ENCODE results near the gene IGFBP1. TPM values are rescaled to one million over a fixed set of nuclear protein-coding genes. Genes with fewer than 3 reads are reported as not detected.
"Not testable (repeated sequence)": the region's sequence is repeated elsewhere in the genome, so short reads cannot be mapped to it uniquely, and the experiment has no call there.

The IGFBP1 gene
- total RNA-seq, 1 donor from 2014 or later: 16.5 TPM

DNA sequence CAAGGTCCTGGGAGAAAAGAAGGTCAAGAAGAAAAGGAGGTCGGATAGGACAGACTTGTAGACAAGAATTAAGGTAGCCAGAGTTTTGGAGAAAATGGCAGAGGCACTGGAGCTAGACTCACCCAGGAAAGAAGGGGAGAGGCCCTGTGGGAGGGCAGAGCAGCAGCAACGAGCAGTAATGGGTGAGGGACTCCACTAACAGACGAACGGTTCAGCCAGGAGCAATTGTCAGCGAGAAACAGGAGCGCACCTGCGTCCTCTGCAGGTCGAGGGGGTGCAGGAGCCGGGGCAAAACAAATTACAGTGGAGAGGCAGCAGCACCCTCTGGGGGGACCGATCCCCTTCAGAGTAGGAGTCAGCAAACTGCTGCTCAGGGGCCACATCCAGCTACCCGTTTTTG lies 51.3 kb downstream of the IGFBP1 start:
- TF ChIP-seq, protein P1, sequence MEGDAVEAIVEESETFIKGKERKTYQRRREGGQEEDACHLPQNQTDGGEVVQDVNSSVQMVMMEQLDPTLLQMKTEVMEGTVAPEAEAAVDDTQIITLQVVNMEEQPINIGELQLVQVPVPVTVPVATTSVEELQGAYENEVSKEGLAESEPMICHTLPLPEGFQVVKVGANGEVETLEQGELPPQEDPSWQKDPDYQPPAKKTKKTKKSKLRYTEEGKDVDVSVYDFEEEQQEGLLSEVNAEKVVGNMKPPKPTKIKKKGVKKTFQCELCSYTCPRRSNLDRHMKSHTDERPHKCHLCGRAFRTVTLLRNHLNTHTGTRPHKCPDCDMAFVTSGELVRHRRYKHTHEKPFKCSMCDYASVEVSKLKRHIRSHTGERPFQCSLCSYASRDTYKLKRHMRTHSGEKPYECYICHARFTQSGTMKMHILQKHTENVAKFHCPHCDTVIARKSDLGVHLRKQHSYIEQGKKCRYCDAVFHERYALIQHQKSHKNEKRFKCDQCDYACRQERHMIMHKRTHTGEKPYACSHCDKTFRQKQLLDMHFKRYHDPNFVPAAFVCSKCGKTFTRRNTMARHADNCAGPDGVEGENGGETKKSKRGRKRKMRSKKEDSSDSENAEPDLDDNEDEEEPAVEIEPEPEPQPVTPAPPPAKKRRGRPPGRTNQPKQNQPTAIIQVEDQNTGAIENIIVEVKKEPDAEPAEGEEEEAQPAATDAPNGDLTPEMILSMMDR (conservative IDR thresholded peaks at IDR 0.05; ENCODE audit: low read depth, low read length): no peak
- no peak for DNase-seq (ENCODE audit: low read depth)
- H3K4me3 ChIP-seq (ENCODE audit: low read depth, low read length): no peak overlapping the region

DNA sequence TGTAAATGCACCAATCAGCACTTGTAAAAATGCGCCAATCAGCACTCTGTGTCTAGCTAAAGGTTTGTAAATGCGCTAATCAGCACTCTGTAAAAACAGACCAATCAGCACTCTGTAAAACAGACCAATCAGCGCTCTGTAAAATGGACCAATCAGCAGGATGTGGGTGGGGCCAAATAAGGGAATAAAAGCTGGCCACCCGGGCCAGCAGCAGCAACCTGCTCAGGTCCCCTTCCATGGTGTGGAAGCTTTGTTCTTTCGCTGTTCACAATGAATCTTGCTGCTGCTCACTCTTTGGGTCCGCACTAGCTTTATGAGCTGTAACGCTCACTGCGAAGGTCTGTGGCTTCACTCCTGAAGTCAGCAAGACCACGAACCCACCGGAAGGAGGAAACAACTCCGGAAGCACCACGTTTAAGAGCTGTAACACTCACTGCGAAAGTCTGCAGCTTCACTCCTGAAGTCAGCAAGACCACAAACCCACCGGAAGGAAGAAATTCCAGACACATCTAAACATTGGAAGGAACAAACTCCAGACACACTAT lies 52.0 kb downstream of the IGFBP1 start:
- DNase-seq (ENCODE audit: low read depth); H3K4me3 ChIP-seq (ENCODE audit: low read depth, low read length): not testable (repeated sequence)

DNA sequence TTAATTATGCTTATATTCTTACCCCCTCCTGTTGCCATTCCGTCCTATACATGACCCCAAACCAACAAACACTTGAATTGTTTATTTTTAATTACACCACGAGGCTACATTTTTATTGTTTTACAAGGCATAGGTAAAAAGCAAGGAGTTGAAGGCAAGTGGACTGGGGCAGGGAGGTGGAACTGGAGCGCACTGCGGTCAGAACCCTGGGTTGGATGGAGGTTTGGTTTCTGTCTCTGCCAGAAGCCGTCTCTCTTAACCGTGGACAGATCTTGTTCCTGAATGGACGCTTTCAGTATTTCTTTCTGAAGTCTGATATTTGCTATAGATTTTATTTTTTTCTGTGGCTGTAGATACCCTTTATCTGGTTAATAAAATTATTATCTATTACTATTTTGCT lies 52.7 kb downstream of the IGFBP1 start:
- DNase-seq (ENCODE audit: low read depth): no peak
- TF ChIP-seq, protein P1 (conservative IDR thresholded peaks at IDR 0.05; ENCODE audit: low read depth, low read length): no peak
- H3K4me3 ChIP-seq (ENCODE audit: low read depth, low read length): no peak overlapping the region

Other genes starting within 250 kb of the IGFBP1 start
- gene CCDC201, start 15.4 kb upstream of the IGFBP1 start, total RNA-seq: not detected in 2 replicates
- 77.8 and 338 TPM in 2 replicates for gene IGFBP3, start 32.8 kb downstream of the IGFBP1 start, total RNA-seq